AG09309 (cell line): Measurements from ENCODE around the gene UBE3B.

ENCODE experiments used
- DNase-seq: peaks from one replicate; pipeline ENCODE4 v3.0.0-alpha.2; 2010; ENCODE audit warnings: low read depth
- H3K4me3 ChIP-seq: 2 replicates; pipeline ENCODE4 v1.5.1; 2011; ENCODE audit warnings: mild to moderate bottlenecking, low read depth, low read length, moderate library complexity; ENCODE audit not compliant: control insufficient read depth
- TF ChIP-seq, protein P1 (sequence below): IDR thresholded peaks from 2 replicates; pipeline ENCODE4 v1.5.1; 2011; ENCODE audit warnings: mild to moderate bottlenecking, low read depth, low read length, inconsistent platforms; ENCODE audit not compliant: insufficient read depth, control insufficient read depth; ENCODE audit errors: missing control alignments

Gene UBE3B

DNA sequence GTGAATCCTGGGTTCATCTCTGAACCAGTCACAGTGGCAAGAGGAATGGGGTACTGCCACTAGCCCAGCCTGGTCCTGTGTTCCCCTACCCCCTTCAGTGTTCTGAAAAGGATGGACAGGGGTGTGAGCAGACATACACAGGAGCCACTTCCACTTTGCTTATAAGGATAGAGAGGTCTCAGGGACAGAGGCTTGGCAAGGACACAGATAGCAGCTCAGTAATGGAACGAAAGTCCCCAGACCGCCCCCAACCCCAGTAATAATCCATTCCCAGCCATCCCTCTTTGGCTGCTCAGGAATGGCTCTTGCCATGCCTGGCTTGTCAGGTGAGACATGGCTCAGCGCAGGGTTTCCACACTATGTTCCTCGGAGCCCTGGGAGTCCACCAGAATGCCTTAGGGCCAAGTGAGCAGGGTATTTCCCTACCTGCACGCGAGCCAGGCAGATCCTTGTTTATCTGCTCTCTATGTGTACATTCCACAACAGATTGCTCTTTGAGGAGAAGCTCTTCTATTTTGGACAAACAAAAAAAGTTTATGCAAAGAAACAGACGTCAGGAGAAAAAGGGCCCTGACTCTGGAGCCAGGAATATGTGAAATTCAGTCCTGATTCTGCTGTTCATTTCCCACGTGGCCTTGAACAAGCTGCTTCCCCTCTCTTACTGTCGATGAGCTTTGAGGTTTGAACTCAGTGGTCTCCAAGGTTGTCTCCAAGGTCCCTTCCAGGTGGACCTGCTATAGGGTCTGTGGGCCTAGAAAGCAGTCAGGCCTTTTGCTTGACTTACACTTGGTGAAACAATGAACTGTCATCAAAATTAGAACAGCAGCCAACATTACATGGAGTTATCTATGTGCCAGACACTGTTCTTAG, 10.0 kb downstream of the UBE3B start:
- no peak overlapping the region for H3K4me3 ChIP-seq
- TF ChIP-seq, protein P1, sequence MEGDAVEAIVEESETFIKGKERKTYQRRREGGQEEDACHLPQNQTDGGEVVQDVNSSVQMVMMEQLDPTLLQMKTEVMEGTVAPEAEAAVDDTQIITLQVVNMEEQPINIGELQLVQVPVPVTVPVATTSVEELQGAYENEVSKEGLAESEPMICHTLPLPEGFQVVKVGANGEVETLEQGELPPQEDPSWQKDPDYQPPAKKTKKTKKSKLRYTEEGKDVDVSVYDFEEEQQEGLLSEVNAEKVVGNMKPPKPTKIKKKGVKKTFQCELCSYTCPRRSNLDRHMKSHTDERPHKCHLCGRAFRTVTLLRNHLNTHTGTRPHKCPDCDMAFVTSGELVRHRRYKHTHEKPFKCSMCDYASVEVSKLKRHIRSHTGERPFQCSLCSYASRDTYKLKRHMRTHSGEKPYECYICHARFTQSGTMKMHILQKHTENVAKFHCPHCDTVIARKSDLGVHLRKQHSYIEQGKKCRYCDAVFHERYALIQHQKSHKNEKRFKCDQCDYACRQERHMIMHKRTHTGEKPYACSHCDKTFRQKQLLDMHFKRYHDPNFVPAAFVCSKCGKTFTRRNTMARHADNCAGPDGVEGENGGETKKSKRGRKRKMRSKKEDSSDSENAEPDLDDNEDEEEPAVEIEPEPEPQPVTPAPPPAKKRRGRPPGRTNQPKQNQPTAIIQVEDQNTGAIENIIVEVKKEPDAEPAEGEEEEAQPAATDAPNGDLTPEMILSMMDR = no peak
- no peak for DNase-seq

DNA sequence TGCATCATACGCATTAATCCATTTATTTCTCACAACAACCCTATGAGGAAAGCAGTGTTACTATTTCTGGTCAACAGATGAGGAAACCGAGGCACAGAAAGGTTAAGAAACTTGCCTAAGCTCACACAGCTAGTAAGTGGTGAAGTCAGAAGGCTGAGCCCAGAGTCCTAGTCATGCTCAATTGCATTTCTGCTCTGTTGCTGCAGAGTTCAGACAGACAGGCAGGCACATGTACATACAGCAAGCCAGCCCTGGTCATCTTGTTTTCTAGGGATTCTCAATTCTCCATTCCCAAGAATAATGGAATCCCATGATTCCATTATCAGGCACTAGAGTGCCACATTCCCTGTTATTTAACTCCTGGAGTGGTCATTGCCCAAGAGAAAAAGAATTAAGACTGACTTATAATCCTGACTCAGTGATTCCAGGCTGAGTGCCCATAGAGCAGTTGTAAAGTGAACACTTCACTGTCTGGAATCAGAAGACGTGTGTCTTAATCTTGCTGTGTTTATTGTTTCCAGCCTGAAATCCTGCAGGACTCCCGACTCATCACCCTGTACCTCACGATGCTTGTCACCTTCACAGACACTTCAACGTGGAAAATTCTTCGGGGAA, 10.7 kb downstream of the UBE3B start:
- TF ChIP-seq, protein P1 = no peak
- no peak overlapping the region for H3K4me3 ChIP-seq
- DNase-seq = peak; percentile 69

DNA sequence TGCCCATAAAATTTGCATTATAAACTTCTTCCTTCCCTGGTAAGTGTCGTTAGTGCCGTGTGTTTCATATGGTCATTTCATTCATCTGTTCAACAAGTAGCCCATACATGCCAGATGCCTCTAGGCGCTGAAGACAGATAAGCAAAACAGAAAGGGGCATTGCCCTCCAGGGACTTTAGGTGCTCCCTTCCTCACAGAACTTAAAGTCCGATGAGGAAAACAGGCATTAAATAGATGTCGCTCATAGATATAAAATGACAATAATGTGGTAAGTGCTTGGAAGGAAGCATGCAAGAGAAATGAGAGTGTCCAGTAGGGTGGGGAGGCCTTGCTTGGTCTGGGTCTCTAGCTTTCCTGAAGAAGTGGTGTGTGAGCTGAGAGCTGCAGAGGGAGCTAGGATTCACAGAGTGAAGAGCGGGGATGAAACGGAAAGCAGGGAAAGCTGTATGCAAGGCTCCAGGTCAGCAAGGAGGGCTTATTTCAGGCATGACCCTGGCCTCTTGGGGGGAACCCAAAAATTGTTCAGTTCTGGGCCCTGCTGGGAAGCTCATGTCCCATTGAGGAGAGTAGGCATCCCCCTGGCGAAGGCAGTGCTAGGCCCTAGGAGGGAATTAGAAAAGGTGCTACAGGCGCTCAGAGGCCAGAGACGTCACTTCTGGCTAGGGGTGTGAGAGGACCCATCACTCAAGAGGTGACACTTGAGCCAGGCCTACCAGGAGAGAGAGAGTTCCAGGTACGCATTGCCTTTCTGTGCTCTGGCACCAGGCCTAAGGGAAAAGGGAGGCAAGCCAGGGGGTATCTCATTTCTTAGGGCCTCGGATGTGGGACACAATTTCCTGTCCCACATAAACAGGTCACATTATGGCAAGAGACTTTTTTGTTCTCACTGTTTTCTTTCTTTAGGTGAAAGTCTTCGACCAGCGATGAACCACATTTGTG, 11.9 kb downstream of the UBE3B start:
- no peak overlapping the region for H3K4me3 ChIP-seq
- DNase-seq = no peak
- TF ChIP-seq, protein P1 = no peak

DNA sequence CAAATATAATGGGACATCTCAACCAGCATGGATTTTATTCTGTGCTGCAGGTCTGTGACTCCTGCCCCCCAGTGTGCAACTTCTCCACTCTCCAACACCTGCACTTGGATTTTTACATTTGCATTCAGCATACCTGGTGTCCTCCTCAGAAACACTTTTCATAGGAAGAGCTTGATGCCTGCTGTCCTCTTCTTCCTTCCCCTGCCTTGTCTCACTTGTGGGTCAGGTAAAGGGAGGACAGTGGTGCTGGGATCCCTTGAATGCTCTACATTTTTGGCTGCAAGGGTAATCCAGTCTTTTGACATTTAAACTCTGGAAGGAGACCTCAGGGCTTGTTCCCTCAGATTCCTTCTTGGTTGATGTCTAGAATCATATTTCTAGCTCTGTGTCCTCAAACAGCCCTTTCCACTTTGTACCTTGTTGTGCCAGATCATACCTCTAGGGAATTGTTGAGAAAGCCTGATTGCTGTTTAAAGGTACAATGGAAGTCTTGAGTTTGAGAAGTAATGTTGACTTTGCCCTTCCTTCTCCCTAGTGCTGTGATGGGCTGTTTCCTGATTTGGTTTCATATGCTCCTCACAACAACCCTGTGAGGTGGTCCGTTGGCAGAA, 12.6 kb downstream of the UBE3B start:
- no peak for DNase-seq
- TF ChIP-seq, protein P1 = no peak
- H3K4me3 ChIP-seq = no peak overlapping the region

DNA sequence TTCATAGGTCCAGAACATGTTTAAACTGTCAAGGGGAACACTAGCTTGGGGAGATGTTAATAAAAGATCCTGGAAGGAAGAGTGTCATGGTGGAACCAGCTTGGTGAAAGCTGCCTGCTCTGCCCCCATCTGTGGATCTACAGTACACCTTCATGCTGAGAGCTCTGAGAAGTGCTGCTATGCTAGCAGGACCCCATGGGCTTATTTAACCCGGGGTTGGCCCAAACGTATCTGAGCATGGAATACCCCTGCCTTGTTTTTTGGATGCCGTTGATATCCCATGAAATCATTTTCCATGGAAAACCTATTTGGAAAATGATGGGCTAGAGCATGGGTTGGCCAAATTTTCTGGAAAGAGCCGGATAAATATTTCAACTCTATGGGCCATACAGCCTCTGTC, 14.2 kb downstream of the UBE3B start:
- DNase-seq = no peak
- TF ChIP-seq, protein P1 = no peak
- no peak overlapping the region for H3K4me3 ChIP-seq

DNA sequence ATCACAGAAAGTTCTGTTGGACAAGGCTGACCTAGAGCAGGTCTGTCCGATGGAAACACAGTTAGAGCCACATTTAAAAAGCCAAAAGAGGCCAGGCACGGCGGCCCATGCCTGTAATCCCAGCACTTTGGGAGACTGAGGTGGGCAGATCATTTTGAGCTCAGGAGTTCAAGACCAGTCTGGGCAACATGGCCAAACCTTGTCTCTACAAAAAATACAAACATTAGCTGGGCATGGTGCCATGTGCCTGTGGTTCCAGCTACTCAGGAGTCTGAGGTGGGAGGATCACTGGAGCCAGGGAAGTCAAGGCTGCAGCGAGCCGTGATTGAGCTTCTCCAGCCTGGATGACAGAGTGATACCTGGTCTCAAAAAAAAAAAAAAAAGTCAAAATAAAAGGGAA, 14.9 kb downstream of the UBE3B start:
- TF ChIP-seq, protein P1 = no peak
- DNase-seq = no peak
- no peak overlapping the region for H3K4me3 ChIP-seq
